CD4-positive, alpha-beta T cell treated with Interleukin-17A for 4 hours (primary cell): Measurements from ENCODE around the gene MRPL50.
"Not testable (repeated sequence)": the region's sequence is repeated elsewhere in the genome, so short reads cannot be mapped to it uniquely, and the experiment has no call there.

Source experiments
- DNase-seq: peaks from one replicate; pipeline ENCODE4 v3.0.0-alpha.2; 2020; ENCODE audit warnings: mixed read lengths

Gene MRPL50

GRCh38 chr9:101417389-101417788, 19.0 kb upstream of the MRPL50 start:
- no peak for DNase-seq

GRCh38 chr9:101415578-101415977, 17.2 kb upstream of the MRPL50 start:
- DNase-seq = no peak

GRCh38 chr9:101414839-101415238, 16.4 kb upstream of the MRPL50 start:
- no peak for DNase-seq

GRCh38 chr9:101409079-101409477, 10.7 kb upstream of the MRPL50 start:
- no peak for DNase-seq

GRCh38 chr9:101408374-101409078, 10.1 kb upstream of the MRPL50 start:
- no peak for DNase-seq

GRCh38 chr9:101403516-101404285, 5.3 kb upstream of the MRPL50 start:
- DNase-seq = no peak

- no peak for DNase-seq
These were observed 1.7 kb upstream of the MRPL50 start for GRCh38 chr9:101400120-101400519.

GRCh38 chr9:101399643-101399970, 1.2 kb upstream of the MRPL50 start:
- DNase-seq = no peak

GRCh38 chr9:101398930-101399642, 668 bp upstream of the MRPL50 start:
- DNase-seq = no peak

- no peak for DNase-seq
These were observed 711 bp downstream of the MRPL50 start for GRCh38 chr9:101397746-101398067.

- no peak for DNase-seq
These were observed 3.7 kb downstream of the MRPL50 start for GRCh38 chr9:101394687-101395086.

GRCh38 chr9:101393135-101393534, 5.3 kb downstream of the MRPL50 start:
- no peak for DNase-seq

GRCh38 chr9:101388507-101388993, 9.9 kb downstream of the MRPL50 start:
- no peak for DNase-seq

- DNase-seq = peak; percentile 11
These were observed 10.4 kb downstream of the MRPL50 start for GRCh38 chr9:101387871-101388506.

- DNase-seq = not testable (repeated sequence)
These were observed 13.4 kb downstream of the MRPL50 start, which contains the start of gene BAAT for GRCh38 chr9:101384873-101385536. BAAT (minus strand) TSS chr9:101385006; CDS start chr9:101371404, 13,602 bp downstream.

- no peak for DNase-seq
These were observed 15.1 kb downstream of the MRPL50 start for GRCh38 chr9:101383361-101383760.

- DNase-seq = no peak
These were observed 16.5 kb downstream of the MRPL50 start for GRCh38 chr9:101381833-101382342.

- DNase-seq = no peak
These were observed 17.3 kb downstream of the MRPL50 start for GRCh38 chr9:101381118-101381517.

- no peak for DNase-seq
These were observed 18.1 kb downstream of the MRPL50 start for GRCh38 chr9:101380295-101380694.

- DNase-seq = no peak
These were observed 22.1 kb downstream of the MRPL50 start for GRCh38 chr9:101376111-101376848.

GRCh38 chr9:101375546-101375945, 22.9 kb downstream of the MRPL50 start:
- no peak for DNase-seq
